Stimulated activated CD8-positive, alpha-beta memory T cell treated with anti-CD3 and anti-CD28 coated beads, Interleukin-12 subunit alpha, Interleukin-12 subunit beta, amount 100 ng/mL, for 1 hour (primary cell): ENCODE data around the gene COL17A1.

ENCODE experiments used
- DNase-seq: peaks from one replicate; pipeline ENCODE4 v3.0.0-alpha.2; 2020; ENCODE audit warnings: low read depth

Gene COL17A1

DNA sequence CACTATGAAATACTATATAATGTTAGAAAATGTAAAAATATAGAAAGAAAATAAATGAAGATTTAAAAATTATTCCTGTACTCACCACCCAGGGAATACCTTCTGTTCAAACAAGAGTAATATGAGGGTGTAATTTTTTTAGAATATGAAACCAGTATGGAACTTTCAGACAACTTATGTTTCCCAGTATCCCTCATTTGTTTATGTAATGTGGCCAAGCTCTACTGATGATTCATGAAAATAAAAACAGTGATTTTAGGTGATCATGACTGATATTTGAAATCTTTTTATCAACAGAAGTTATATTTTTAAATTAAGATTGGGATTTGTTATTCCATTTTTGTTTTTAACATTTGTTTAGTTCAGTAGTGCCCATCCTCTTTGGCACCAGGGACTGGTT, 100.0 kb downstream of the COL17A1 start:
- no peak for DNase-seq

DNA sequence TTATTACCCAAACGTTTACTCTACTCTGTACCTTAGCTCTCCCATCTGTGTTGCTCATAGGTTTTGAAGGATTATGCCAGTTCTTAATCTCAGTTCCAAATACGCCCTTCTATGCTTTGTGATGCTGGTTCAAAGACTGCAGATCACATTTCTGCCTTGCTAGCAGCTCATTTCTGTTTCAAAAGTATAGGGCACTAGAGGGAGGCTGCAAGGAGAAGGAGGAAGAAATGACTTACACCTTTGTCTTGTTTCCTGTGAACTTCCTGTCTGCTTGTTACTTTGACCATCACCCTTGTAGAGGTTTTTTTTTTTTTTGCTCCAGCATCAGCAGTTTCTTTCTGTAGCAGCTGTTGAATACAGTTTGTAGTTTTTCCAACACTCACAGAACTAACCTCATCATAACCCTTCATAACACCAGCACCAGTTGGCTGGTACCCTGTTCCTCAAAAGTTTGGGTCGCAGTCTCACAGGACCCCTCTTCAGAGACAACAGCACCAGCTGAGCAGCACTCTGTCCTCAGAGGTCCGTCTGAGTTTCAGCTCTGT, 102.2 kb downstream of the COL17A1 start:
- no peak for DNase-seq

DNA sequence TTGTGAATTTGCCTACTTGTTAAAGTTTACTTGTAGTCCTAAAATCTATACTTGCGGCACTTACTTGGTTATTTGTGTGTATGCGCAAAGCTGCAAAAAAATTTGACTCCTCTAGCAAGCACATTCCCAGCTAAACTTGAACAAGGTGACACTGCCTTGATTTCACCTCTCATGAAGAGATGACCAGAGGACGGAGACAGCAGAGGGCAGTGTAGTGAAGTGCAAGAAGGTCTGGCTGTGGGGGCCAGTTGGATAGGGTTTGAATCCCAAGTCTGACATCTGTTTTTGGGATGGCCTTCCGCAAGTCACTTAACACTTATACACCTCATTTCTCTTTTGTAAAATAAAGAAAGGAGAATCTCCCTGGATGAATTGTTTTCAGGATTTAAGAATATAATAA, 103.0 kb downstream of the COL17A1 start:
- no peak for DNase-seq
